Measurements from ENCODE around the gene CPEB3. TPM values are rescaled to one million over a fixed set of nuclear protein-coding genes. Genes with fewer than 3 reads are reported as not detected.

The CPEB3 gene
- total and polyA plus RNA-seq, 12 donors, result 0.71 to 17.6 (median 13.3) TPM

DNA sequence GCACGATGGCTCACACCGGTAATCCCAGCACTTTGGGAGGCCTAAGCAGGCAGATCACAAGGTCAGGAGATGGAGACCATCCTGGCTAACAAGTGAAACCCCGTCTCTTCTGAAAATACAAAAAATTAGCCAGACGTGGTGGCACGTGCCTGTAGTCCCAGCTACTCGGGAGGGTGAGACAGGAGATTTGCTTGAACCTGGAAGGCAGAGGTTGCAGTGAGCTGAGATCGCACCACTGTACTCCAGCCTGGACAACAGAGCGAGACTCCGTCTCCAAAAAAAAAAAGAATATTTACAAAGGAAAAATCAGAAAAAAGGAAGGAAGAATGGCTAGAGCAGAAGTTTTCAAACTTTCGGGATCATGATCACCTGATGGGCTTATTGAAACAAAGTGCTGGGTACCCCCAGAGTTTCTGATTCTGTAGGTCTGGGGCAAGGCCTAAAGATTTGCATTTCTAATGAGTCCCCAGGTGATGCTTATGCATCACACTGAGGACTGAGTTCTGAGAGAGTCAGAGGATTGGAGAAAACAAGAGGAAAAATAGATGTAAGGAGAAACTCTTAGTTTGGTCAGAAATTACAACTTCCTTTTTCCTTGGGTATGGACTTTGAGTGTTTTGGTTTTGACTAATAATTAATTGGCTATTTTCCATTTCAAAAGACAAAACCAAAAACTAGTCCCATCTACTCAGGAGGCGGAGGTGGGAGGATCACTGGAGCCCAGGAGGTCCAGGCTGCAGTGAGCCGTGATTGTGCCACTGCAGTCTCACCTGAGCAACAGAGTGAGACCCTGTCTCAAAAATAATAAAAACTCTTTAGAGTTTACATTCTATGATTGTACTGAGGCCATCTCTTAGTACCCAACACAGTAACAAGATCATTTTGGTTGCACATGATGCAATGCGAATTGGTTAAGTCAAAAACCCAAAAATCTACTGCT lies 14.5 kb upstream of the CPEB3 start:
- Histone ChIP-seq H3K4me1 (peaks cover 0 to 68% (median 17%) of the 10 kb centered on the region in 9 donors), H3K9me3 (no peaks in the 10 kb centered on the region), H3K4me3 (no peak overlapping the region), H3K27me3 (no peaks in the 10 kb centered on the region), H3K27ac (no peak overlapping the region), H3K36me3 (peaks cover 0 to 13% (median 0%) of the 10 kb centered on the region in 9 donors)
- intact Hi-C loops (cut with DNase I), result no loop called here
- WGBS, 2 donors, result 90 to 91% methylated on average over 13 of the region's 13 CpGs
- no peak for TF ChIP-seq CTCF (IDR thresholded peaks at IDR 0.05)
- ATAC-seq, result no peak
- DNase-seq, result no peak

GRCh38 chr10:92304061-92304460 lies 13.2 kb upstream of the CPEB3 start:
- WGBS, 2 donors, result 94 to 97% methylated on average over 1 of the region's 1 CpG
- no peak overlapping the region for H3K27ac ChIP-seq
- H3K9me3 ChIP-seq, result no peaks in the 10 kb centered on the region
- H3K36me3 ChIP-seq, result peaks cover 0 to 20% (median 0%) of the 10 kb centered on the region in 9 donors
- no peak for DNase-seq
- no peak overlapping the region for H3K4me3 ChIP-seq
- ATAC-seq, result no peak
- no peaks in the 10 kb centered on the region for H3K27me3 ChIP-seq
- peaks cover 0 to 58% (median 17%) of the 10 kb centered on the region in 9 donors for H3K4me1 ChIP-seq
- intact Hi-C loops (cut with DNase I), result no loop called here
- no peak for TF ChIP-seq CTCF (IDR thresholded peaks at IDR 0.05)

GRCh38 chr10:92303096-92303495 lies 12.2 kb upstream of the CPEB3 start:
- DNase-seq (no peak), ATAC-seq (no peak)
- Histone ChIP-seq H3K27me3 (no peaks in the 10 kb centered on the region), H3K27ac (no peak overlapping the region), H3K4me1 (peaks cover 0 to 62% (median 25%) of the 10 kb centered on the region in 9 donors), H3K4me3 (no peak overlapping the region), H3K36me3 (peaks cover 0 to 25% (median 0%) of the 10 kb centered on the region in 9 donors), H3K9me3 (no peaks in the 10 kb centered on the region)
- no peak for TF ChIP-seq CTCF (IDR thresholded peaks at IDR 0.05)
- intact Hi-C loops (cut with DNase I), result no loop called here

DNA sequence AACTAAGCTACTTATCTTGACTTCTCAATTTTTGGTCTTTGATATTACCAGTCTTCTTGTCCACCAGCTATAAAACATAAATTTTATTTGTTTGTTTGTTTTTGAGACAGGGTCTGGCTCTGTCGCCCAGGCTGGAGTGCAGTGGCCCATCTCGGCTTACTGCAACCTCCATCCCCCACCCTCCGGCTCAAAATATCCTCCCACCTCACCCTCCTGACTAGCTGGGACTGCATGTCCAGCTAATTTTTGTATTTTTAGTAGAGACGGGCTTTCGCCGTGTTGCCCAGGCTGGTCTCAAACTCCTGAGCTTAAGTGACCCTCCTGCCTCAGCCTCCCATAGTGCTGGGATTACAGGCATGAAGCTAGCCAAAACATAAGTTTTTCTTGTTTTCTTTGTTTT lies 7.6 kb upstream of the CPEB3 start:
- intact Hi-C loops (cut with DNase I), result loop anchor here in 2 of 10 donors (10.0 kb wide), 2 partner anchors 136 to 214 kb away; no protein-coding TSS in a partner anchor

More for the DNA sequence above, 7.6 kb upstream of the CPEB3 start:
- 55 to 65% methylated on average over 6 of the region's 6 CpGs for WGBS, 2 donors
- DNase-seq (no peak), ATAC-seq (peak in 6 of 8 donors; percentile 50 to 89 (median 66))
- H3K36me3 ChIP-seq, result peaks cover 0 to 40% (median 5%) of the 10 kb centered on the region in 9 donors
- TF ChIP-seq CTCF (IDR thresholded peaks at IDR 0.05), result no peak
- H3K4me1 ChIP-seq, result peaks cover 0 to 52% (median 24%) of the 10 kb centered on the region in 9 donors
- peak overlapping the region in 4 of 10 donors; percentile 5 to 53 (median 33) for H3K27ac ChIP-seq
- H3K9me3 ChIP-seq, result no peaks in the 10 kb centered on the region
- H3K27me3 ChIP-seq, result no peaks in the 10 kb centered on the region
- H3K4me3 ChIP-seq, result no peak overlapping the region

Data from heart right ventricle (tissue), 16 donors.